Stimulated activated naive CD8-positive, alpha-beta T cell treated with anti-CD3 and anti-CD28 coated beads, Interleukin-15, amount 100 ng/mL, for 72 hours (primary cell): Measurements from ENCODE around the gene GMCL2.
A peak's percentile ranks its signal among the peaks of the same experiment; 100 is the strongest.

Experiments used
- ATAC-seq: fragments of 150-1000 bp; cut with Tn5 transposase; 2 replicates; pipeline ENCODE4 v1.10.0; 2021; ENCODE audit warnings: mild to moderate bottlenecking, moderate library complexity
- DNase-seq, 2 donors: peaks; one replicate each; pipeline ENCODE4 v3.0.0; 2021 to 2022
- H3K27ac Mint-ChIP-seq, 2 donors: one replicate each; pipeline ENCODE4 v1.8.0; 2022; ENCODE audit warnings: mild to moderate bottlenecking in 2 of 2, mixed read lengths in 2 of 2, moderate library complexity in 2 of 2
- H3K27me3 Mint-ChIP-seq: one replicate; pipeline ENCODE4 v1.8.0; 2022; ENCODE audit warnings: mixed read lengths
- H3K4me1 Mint-ChIP-seq: one replicate; pipeline ENCODE4 v1.8.0; 2022; ENCODE audit warnings: mild to moderate bottlenecking, mixed read lengths
- H3K4me3 Mint-ChIP-seq, 2 donors: one replicate each; pipeline ENCODE4 v1.8.0; 2022; ENCODE audit warnings: mild to moderate bottlenecking in 2 of 2, mixed read lengths in 2 of 2, moderate library complexity in 1 of 2
- H3K9me3 Mint-ChIP-seq, 2 donors: one replicate each; pipeline ENCODE4 v1.8.0; 2022; ENCODE audit warnings: mixed read lengths in 2 of 2

The GMCL2 gene

GRCh38 chr5:178213003-178213461, 25.9 kb upstream of the GMCL2 start:
- no peak overlapping the region for H3K4me3 Mint-ChIP-seq

GRCh38 chr5:178212241-178213002, 25.3 kb upstream of the GMCL2 start:
- DNase-seq (no peak), ATAC-seq (peak; percentile 2)
- peak overlapping the region in 1 of 2 donors; percentile 95 for H3K27ac Mint-ChIP-seq
- H3K9me3 Mint-ChIP-seq = no peaks in the 10 kb centered on the region
- H3K4me3 Mint-ChIP-seq = no peak overlapping the region
- H3K27me3 Mint-ChIP-seq = no peaks in the 10 kb centered on the region
- peaks cover 88% of the 10 kb centered on the region for H3K4me1 Mint-ChIP-seq

More at GRCh38 chr5:178213003-178213461, 25.9 kb upstream of the GMCL2 start:
- Mint-ChIP-seq H3K27me3 (no peaks in the 10 kb centered on the region), H3K9me3 (no peaks in the 10 kb centered on the region), H3K4me1 (peaks cover 82% of the 10 kb centered on the region), H3K27ac (peak overlapping the region; percentile 80 to 95)
- no peak for DNase-seq
- ATAC-seq = no peak

- ATAC-seq (no peak), DNase-seq (no peak)
- H3K4me1 Mint-ChIP-seq = peaks cover 95% of the 10 kb centered on the region
- peak overlapping the region; percentile 52 to 95 for H3K27ac Mint-ChIP-seq
- no peaks in the 10 kb centered on the region for H3K9me3 Mint-ChIP-seq
- peak overlapping the region in 1 of 2 donors; percentile 4 for H3K4me3 Mint-ChIP-seq
- H3K27me3 Mint-ChIP-seq = no peaks in the 10 kb centered on the region
These were observed 24.2 kb upstream of the GMCL2 start for GRCh38 chr5:178211095-178212048.

- Mint-ChIP-seq H3K4me1 (peaks cover 95% of the 10 kb centered on the region), H3K27me3 (no peaks in the 10 kb centered on the region), H3K9me3 (no peaks in the 10 kb centered on the region), H3K27ac (peak overlapping the region; percentile 52 to 95), H3K4me3 (no peak overlapping the region)
- no peak for DNase-seq
- no peak for ATAC-seq
These were observed 23.5 kb upstream of the GMCL2 start for GRCh38 chr5:178210686-178211085.

GRCh38 chr5:178210073-178210535, 22.9 kb upstream of the GMCL2 start:
- Mint-ChIP-seq H3K4me1 (peaks cover 91% of the 10 kb centered on the region), H3K4me3 (peak overlapping the region in 1 of 2 donors; percentile 57), H3K9me3 (no peaks in the 10 kb centered on the region), H3K27ac (peak overlapping the region in 1 of 2 donors; percentile 95), H3K27me3 (no peaks in the 10 kb centered on the region)
- ATAC-seq = no peak
- no peak for DNase-seq

GRCh38 chr5:178209334-178210072, 22.3 kb upstream of the GMCL2 start:
- H3K27ac Mint-ChIP-seq = peak overlapping the region; percentile 65 to 95
- H3K27me3 Mint-ChIP-seq = no peaks in the 10 kb centered on the region
- DNase-seq = no peak
- H3K9me3 Mint-ChIP-seq = no peaks in the 10 kb centered on the region
- peaks cover 86% of the 10 kb centered on the region for H3K4me1 Mint-ChIP-seq
- H3K4me3 Mint-ChIP-seq = peak overlapping the region in 1 of 2 donors; percentile 57
- no peak for ATAC-seq

- Mint-ChIP-seq H3K27ac (peak overlapping the region in 1 of 2 donors; percentile 95), H3K4me1 (peaks cover 84% of the 10 kb centered on the region), H3K27me3 (no peaks in the 10 kb centered on the region), H3K9me3 (no peaks in the 10 kb centered on the region), H3K4me3 (no peak overlapping the region)
- DNase-seq (no peak), ATAC-seq (no peak)
These were observed 21.5 kb upstream of the GMCL2 start for GRCh38 chr5:178208540-178209227.

- DNase-seq (no peak), ATAC-seq (no peak)
- Mint-ChIP-seq H3K27me3 (no peaks in the 10 kb centered on the region), H3K4me3 (peak overlapping the region; percentile 27 to 49), H3K4me1 (peaks cover 78% of the 10 kb centered on the region), H3K27ac (peak overlapping the region in 1 of 2 donors; percentile 85), H3K9me3 (no peaks in the 10 kb centered on the region)
These were observed 20.7 kb upstream of the GMCL2 start for GRCh38 chr5:178207917-178208280.

- Mint-ChIP-seq H3K4me3 (peak overlapping the region; percentile 81 to 99), H3K9me3 (no peaks in the 10 kb centered on the region), H3K4me1 (peaks cover 78% of the 10 kb centered on the region), H3K27me3 (no peaks in the 10 kb centered on the region), H3K27ac (peak overlapping the region; percentile 72 to 96)
- DNase-seq = no peak
- ATAC-seq = no peak
These were observed 20.2 kb upstream of the GMCL2 start for GRCh38 chr5:178207183-178207916.

GRCh38 chr5:178206166-178207101, 19.3 kb upstream of the GMCL2 start:
- ATAC-seq = no peak
- no peak for DNase-seq
- H3K9me3 Mint-ChIP-seq = no peaks in the 10 kb centered on the region
- H3K27ac Mint-ChIP-seq = peak overlapping the region; percentile 40 to 96
- H3K4me3 Mint-ChIP-seq = peak overlapping the region; percentile 81 to 99
- no peaks in the 10 kb centered on the region for H3K27me3 Mint-ChIP-seq
- H3K4me1 Mint-ChIP-seq = peaks cover 76% of the 10 kb centered on the region

- ATAC-seq = no peak
- no peak for DNase-seq
- Mint-ChIP-seq H3K27me3 (no peaks in the 10 kb centered on the region), H3K9me3 (no peaks in the 10 kb centered on the region), H3K4me3 (peak overlapping the region; percentile 81 to 99), H3K27ac (peak overlapping the region; percentile 40 to 96), H3K4me1 (peaks cover 70% of the 10 kb centered on the region)
These were observed 18.5 kb upstream of the GMCL2 start for GRCh38 chr5:178205749-178206047.

- peak; percentile 75 to 84 for DNase-seq
These were observed 18.0 kb upstream of the GMCL2 start for GRCh38 chr5:178204935-178205748.

More at GRCh38 chr5:178204935-178205748, 18.0 kb upstream of the GMCL2 start:
- ATAC-seq = peak; percentile 65
- Mint-ChIP-seq H3K27me3 (no peaks in the 10 kb centered on the region), H3K27ac (peak overlapping the region; percentile 40 to 96), H3K4me3 (peak overlapping the region; percentile 96 to 99), H3K9me3 (no peaks in the 10 kb centered on the region), H3K4me1 (peaks cover 66% of the 10 kb centered on the region)
